WTC11 (cell line): ENCODE data around the gene PTPRK. TPM values are rescaled to one million over a fixed set of nuclear protein-coding genes. Genes with fewer than 3 reads are reported as not detected.

Experiments used
- ATAC-seq: fragments of 200-7000 bp; cut with Tn5 transposase; 2 replicates; pipeline ENCODE4 v1.10.0; 2021; ENCODE audit warnings: mild to moderate bottlenecking, moderate library complexity
- CTCF ChIA-PET: fragments of 300-600 bp; sonication (Branson Sonifier 250); formaldehyde crosslinking; loops from one replicate; lab custom pipeline; 2021; ENCODE audit warnings: antibody characterized with exemption; lab: Charles Lee
- POLR2A ChIA-PET: fragments of 350-600 bp; sonication (Branson Sonifier 250); formaldehyde crosslinking; loops from one replicate; lab custom pipeline; 2021; ENCODE audit warnings: antibody characterized with exemption; lab: Charles Lee
- DNase-seq: peaks from one replicate; pipeline ENCODE4 v3.0.0; 2021; ENCODE audit warnings: low spot score
- H3K27ac Mint-ChIP-seq: 2 replicates; pipeline ENCODE4 v1.8.0; 2021; ENCODE audit warnings: mixed read lengths
- H3K27me3 Mint-ChIP-seq: 2 replicates; pipeline ENCODE4 v1.8.0; 2021; ENCODE audit warnings: low read depth, mild to moderate bottlenecking, moderate library complexity, mixed read lengths
- H3K36me3 Mint-ChIP-seq: 2 replicates; pipeline ENCODE4 v1.8.0; 2021; ENCODE audit warnings: mixed read lengths
- H3K4me1 Mint-ChIP-seq: 2 replicates; pipeline ENCODE4 v1.8.0; 2022; ENCODE audit warnings: mixed read lengths
- H3K4me3 Mint-ChIP-seq: 2 replicates; pipeline ENCODE4 v1.8.0; 2021; ENCODE audit warnings: mild to moderate bottlenecking, moderate library complexity, mixed read lengths
- H3K9me3 Mint-ChIP-seq: 2 replicates; pipeline ENCODE4 v1.8.0; 2021; ENCODE audit warnings: mixed read lengths
- ATF3 ChIP-seq: sonication (generic); formaldehyde crosslinking; conservative IDR thresholded peaks from 2 replicates; pipeline ENCODE4 v1.8.1; 2022; ENCODE audit warnings: mild to moderate bottlenecking, missing genetic modification reagents
- ATF6 ChIP-seq: sonication (generic); formaldehyde crosslinking; IDR thresholded peaks from 2 replicates; pipeline ENCODE4 v1.8.1; 2023; ENCODE audit warnings: mild to moderate bottlenecking, missing genetic modification reagents
- E2F5 ChIP-seq: sonication (generic); formaldehyde crosslinking; IDR thresholded peaks from 2 replicates; pipeline ENCODE4 v1.8.1; 2022; ENCODE audit warnings: mild to moderate bottlenecking, moderate library complexity, missing genetic modification reagents
- ELF4 ChIP-seq: sonication (generic); formaldehyde crosslinking; IDR thresholded peaks from 2 replicates; pipeline ENCODE4 v1.8.1; 2022; ENCODE audit warnings: low read depth, mild to moderate bottlenecking, moderate library complexity, missing genetic modification reagents
- EMX1 ChIP-seq: fragments of 250-450 bp; sonication (Bioruptor Pico); IDR thresholded peaks from 2 replicates; pipeline ENCODE4 v1.8.0; 2021; ENCODE audit warnings: mild to moderate bottlenecking
- FOXK1 ChIP-seq: sonication (generic); formaldehyde crosslinking; IDR thresholded peaks from 2 replicates; pipeline ENCODE4 v1.8.0; 2022; ENCODE audit warnings: mild to moderate bottlenecking, moderate library complexity, missing genetic modification reagents
- GABPB1 ChIP-seq: sonication (generic); formaldehyde crosslinking; IDR thresholded peaks from 2 replicates; pipeline ENCODE4 v1.8.1; 2023; ENCODE audit warnings: mild to moderate bottlenecking, missing genetic modification reagents
- JAZF1 ChIP-seq: fragments of 250-450 bp; sonication (Bioruptor Pico); IDR thresholded peaks from 2 replicates; pipeline ENCODE4 v1.9.0; 2021; ENCODE audit warnings: moderate library complexity, mild to moderate bottlenecking, inconsistent platforms
- MAX ChIP-seq: sonication (generic); formaldehyde crosslinking; IDR thresholded peaks from 2 replicates; pipeline ENCODE4 v1.8.0; 2022; ENCODE audit warnings: mild to moderate bottlenecking, missing genetic modification reagents
- MLX ChIP-seq: sonication (generic); formaldehyde crosslinking; IDR thresholded peaks from 2 replicates; pipeline ENCODE4 v1.8.1; 2023; ENCODE audit warnings: mild to moderate bottlenecking, missing genetic modification reagents, moderate library complexity
- NR2C2 ChIP-seq: sonication (generic); formaldehyde crosslinking; IDR thresholded peaks from 2 replicates; pipeline ENCODE4 v1.8.0; 2022; ENCODE audit warnings: mild to moderate bottlenecking, missing genetic modification reagents
- OVOL2 ChIP-seq: fragments of 250-450 bp; sonication (Bioruptor Pico); IDR thresholded peaks from 2 replicates; pipeline ENCODE4 v1.9.0; 2021; ENCODE audit warnings: mild to moderate bottlenecking, borderline replicate concordance
- PRRX2 ChIP-seq: fragments of 250-450 bp; sonication (Bioruptor Pico); IDR thresholded peaks from 2 replicates; pipeline ENCODE4 v1.8.0; 2021; ENCODE audit warnings: mild to moderate bottlenecking
- SMAD3 ChIP-seq: sonication (generic); formaldehyde crosslinking; IDR thresholded peaks from 2 replicates; pipeline ENCODE4 v1.8.0; 2022; ENCODE audit warnings: missing genetic modification reagents, mild to moderate bottlenecking, borderline replicate concordance
- SOX15 ChIP-seq: fragments of 250-450 bp; sonication (Bioruptor Pico); IDR thresholded peaks from 2 replicates; pipeline ENCODE4 v1.9.0; 2021; ENCODE audit warnings: mild to moderate bottlenecking
- STAT6 ChIP-seq: sonication (generic); formaldehyde crosslinking; conservative IDR thresholded peaks from 2 replicates; pipeline ENCODE4 v1.8.1; 2023; ENCODE audit warnings: mild to moderate bottlenecking, low read depth, missing genetic modification reagents, moderate library complexity
- TEAD4 ChIP-seq: sonication (generic); formaldehyde crosslinking; IDR thresholded peaks from 2 replicates; pipeline ENCODE4 v1.8.0; 2022; ENCODE audit warnings: mild to moderate bottlenecking, missing genetic modification reagents
- USF1 ChIP-seq: sonication (generic); formaldehyde crosslinking; IDR thresholded peaks from 2 replicates; pipeline ENCODE4 v1.8.0; 2022; ENCODE audit warnings: mild to moderate bottlenecking, missing genetic modification reagents
- ZBTB43 ChIP-seq: sonication (generic); formaldehyde crosslinking; IDR thresholded peaks from 2 replicates; pipeline ENCODE4 v1.8.1; 2023; ENCODE audit warnings: mild to moderate bottlenecking, missing genetic modification reagents
- ZNF396 ChIP-seq: fragments of 250-450 bp; sonication (Bioruptor Pico); IDR thresholded peaks from 2 replicates; pipeline ENCODE4 v1.8.0; 2021; ENCODE audit warnings: mild to moderate bottlenecking, moderate library complexity, borderline replicate concordance
- ZNF423 ChIP-seq: fragments of 250-450 bp; sonication (Bioruptor Pico); IDR thresholded peaks from 2 replicates; pipeline ENCODE4 v2.1.2; 2022; ENCODE audit warnings: mild to moderate bottlenecking, moderate library complexity
- total RNA-seq: library from RNA; stranded (reverse); gene quantifications from 3 replicates; pipeline ENCODE4 v1.2.3, GENCODE V29; 2021

Gene PTPRK
- total RNA-seq, 1 experiment from 2014 or later: 44.8 TPM

GRCh38 chr6:128244751-128245405 is 275.5 kb downstream of the PTPRK start:
- CTCF ChIA-PET: no interaction called here
- no peak for ATAC-seq
- H3K36me3 Mint-ChIP-seq: 0 out of 2 replicates have a peak, but pooled peaks cover 2% of the 10 kb centered on the region
- DNase-seq: no peak
- no peak overlapping the region for H3K27ac Mint-ChIP-seq
- TF ChIP-seq PRRX2 (CRISPR knock-in tag): no peak
- TF ChIP-seq MAX (CRISPR knock-in tag): no peak
- no peak for TF ChIP-seq ATF3 (CRISPR knock-in tag)
- no peak for TF ChIP-seq FOXK1 (CRISPR knock-in tag)
- TF ChIP-seq EMX1 (CRISPR knock-in tag): no peak
- no peak for TF ChIP-seq SOX15 (CRISPR knock-in tag)
- TF ChIP-seq NR2C2 (CRISPR knock-in tag): no peak
- no peak for TF ChIP-seq JAZF1
- TF ChIP-seq, all 79 proteins: peak for 0
- Mint-ChIP-seq H3K9me3 (no peaks in the 10 kb centered on the region), H3K4me3 (no peak overlapping the region), H3K27me3 (no peaks in the 10 kb centered on the region), H3K4me1 (peaks cover 11% of the 10 kb centered on the region)
- POLR2A ChIA-PET: no interaction called here

- no peak for TF ChIP-seq ELF4 (CRISPR knock-in tag)
- no peak for TF ChIP-seq OVOL2
- no peak for TF ChIP-seq ZNF423 (CRISPR knock-in tag)
- no peak for TF ChIP-seq SMAD3 (CRISPR knock-in tag)
- TF ChIP-seq STAT6: no peak
- TF ChIP-seq ZBTB43 (CRISPR knock-in tag): no peak
- Mint-ChIP-seq H3K4me1 (peaks cover 17% of the 10 kb centered on the region), H3K4me3 (no peak overlapping the region), H3K27me3 (no peaks in the 10 kb centered on the region; the same call in 1 of the 2 replicates), H3K27ac (no peak overlapping the region), H3K9me3 (no peaks in the 10 kb centered on the region), H3K36me3 (0 out of 2 replicates have a peak, but pooled peaks cover 2% of the 10 kb centered on the region)
- ChIA-PET CTCF (interaction anchor here (0.8 kb wide), 1 partner anchor 85 kb away, joined by 7 read pairs; no protein-coding TSS in a partner anchor), POLR2A (no interaction called here)
- DNase-seq (no peak), ATAC-seq (no peak)
Measured at GRCh38 chr6:128242765-128243403, 277.5 kb downstream of the PTPRK start.

GRCh38 chr6:128241216-128241615 is 279.2 kb downstream of the PTPRK start:
- ATAC-seq (peak; percentile 60; the same call in 1 of the 2 replicates), DNase-seq (no peak)
- Mint-ChIP-seq H3K36me3 (0 out of 2 replicates have a peak, but pooled peaks cover 2% of the 10 kb centered on the region), H3K27ac (no peak overlapping the region), H3K27me3 (no peaks in the 10 kb centered on the region; the same call in 1 of the 2 replicates), H3K9me3 (no peaks in the 10 kb centered on the region), H3K4me1 (peaks cover 14% of the 10 kb centered on the region), H3K4me3 (no peak overlapping the region)
- POLR2A ChIA-PET: interaction anchor here (0.7 kb wide), 1 partner anchor 14 kb away, joined by 3 read pairs; no protein-coding TSS in a partner anchor
- CTCF ChIA-PET: interaction anchor here (0.7 kb wide), 1 partner anchor 105 kb away, joined by 4 read pairs; no protein-coding TSS in a partner anchor
- TF ChIP-seq TEAD4 (no peak), ZBTB43 (CRISPR knock-in tag) (no peak), USF1 (no peak), ZNF396 (no peak), E2F5 (no peak), MLX (no peak), GABPB1 (CRISPR knock-in tag) (no peak), ATF6 (CRISPR knock-in tag) (no peak)
